Muscle layer of colon (tissue), 2 donors: ENCODE data around the gene VTN.

Source experiments
- H3K27ac ChIP-seq: one replicate; pipeline ENCODE4 v1.7.0; 2013; ENCODE audit warnings: low read depth, mild to moderate bottlenecking, low read length, moderate library complexity
- H3K27me3 ChIP-seq, 2 donors: one replicate each; pipeline ENCODE4 v1.7.0; 2013; ENCODE audit warnings: low read length in 2 of 2, mild to moderate bottlenecking in 2 of 2; ENCODE audit not compliant: insufficient read depth in 2 of 2, control insufficient read depth in 1 of 2
- H3K36me3 ChIP-seq: one replicate; pipeline ENCODE4 v1.7.0; 2013; ENCODE audit warnings: mild to moderate bottlenecking, low read length; ENCODE audit not compliant: insufficient read depth
- H3K4me1 ChIP-seq: one replicate; pipeline ENCODE4 v1.7.0; 2013; ENCODE audit warnings: mild to moderate bottlenecking, low read length; ENCODE audit not compliant: insufficient read depth
- H3K4me3 ChIP-seq, 2 donors: one replicate each; pipeline ENCODE4 v1.7.0; 2013; ENCODE audit warnings: low read length in 2 of 2, low read depth in 1 of 2, mild to moderate bottlenecking in 1 of 2, moderate library complexity in 1 of 2
- H3K9ac ChIP-seq: one replicate; pipeline ENCODE4 v1.7.0; 2013; ENCODE audit warnings: low read length
- H3K9me3 ChIP-seq: one replicate; pipeline ENCODE4 v1.7.0; 2013; ENCODE audit warnings: mild to moderate bottlenecking, low read length
- donor health status: abdominal sarcoma.
- donor health status: Adenocarcinoma of cecum.

VTN gene, protein sequence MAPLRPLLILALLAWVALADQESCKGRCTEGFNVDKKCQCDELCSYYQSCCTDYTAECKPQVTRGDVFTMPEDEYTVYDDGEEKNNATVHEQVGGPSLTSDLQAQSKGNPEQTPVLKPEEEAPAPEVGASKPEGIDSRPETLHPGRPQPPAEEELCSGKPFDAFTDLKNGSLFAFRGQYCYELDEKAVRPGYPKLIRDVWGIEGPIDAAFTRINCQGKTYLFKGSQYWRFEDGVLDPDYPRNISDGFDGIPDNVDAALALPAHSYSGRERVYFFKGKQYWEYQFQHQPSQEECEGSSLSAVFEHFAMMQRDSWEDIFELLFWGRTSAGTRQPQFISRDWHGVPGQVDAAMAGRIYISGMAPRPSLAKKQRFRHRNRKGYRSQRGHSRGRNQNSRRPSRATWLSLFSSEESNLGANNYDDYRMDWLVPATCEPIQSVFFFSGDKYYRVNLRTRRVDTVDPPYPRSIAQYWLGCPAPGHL

DNA sequence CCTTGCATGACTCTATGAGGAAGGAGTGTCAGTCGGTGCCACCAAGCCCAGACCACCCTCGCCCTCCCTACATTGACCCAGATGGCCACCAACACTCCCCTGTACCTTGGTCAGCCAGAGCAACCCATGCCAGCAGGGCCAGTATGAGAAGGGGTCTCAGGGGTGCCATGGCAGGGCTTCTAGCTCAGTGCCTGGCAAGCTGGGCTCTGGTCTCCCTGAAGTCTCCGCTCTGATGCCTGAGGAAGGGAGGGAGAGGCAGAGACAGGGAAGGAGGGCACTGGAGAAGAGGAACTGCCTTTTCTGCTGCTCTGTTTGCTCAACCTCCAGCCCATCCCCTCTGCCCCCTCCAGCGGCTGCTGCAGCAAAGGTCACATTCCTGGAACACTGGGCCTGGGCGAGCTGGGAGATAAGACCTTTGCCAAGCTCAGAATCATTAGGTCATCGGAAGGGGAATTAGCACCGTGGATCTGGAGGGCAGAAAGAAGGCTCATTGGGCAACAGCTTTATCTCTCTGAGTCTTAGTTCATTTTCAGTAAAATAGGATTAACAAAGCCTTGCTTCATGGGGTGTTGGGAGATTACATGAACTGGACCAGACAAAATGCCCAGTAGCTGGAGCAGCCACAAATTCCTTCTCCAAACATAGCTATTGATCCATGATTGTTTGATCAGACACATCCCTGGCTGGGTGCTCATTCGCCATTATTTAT is at the start of gene VTN:
VTN (minus strand) TSS at position 273 of the 709 bp plus-strand sequence; CDS start at position 169, 104 bp downstream.
- Histone ChIP-seq H3K36me3 (no peaks in the 10 kb centered on the region), H3K27ac (peak within 1 kb of the TSS; percentile 48), H3K4me1 (peaks cover 18% of the 10 kb centered on the region), H3K4me3 (peak within 1 kb of the TSS; percentile 20 to 65), H3K9me3 (no peaks in the 10 kb centered on the region), H3K9ac (no peak within 1 kb of the TSS), H3K27me3 (no peaks in the 10 kb centered on the region)

DNA sequence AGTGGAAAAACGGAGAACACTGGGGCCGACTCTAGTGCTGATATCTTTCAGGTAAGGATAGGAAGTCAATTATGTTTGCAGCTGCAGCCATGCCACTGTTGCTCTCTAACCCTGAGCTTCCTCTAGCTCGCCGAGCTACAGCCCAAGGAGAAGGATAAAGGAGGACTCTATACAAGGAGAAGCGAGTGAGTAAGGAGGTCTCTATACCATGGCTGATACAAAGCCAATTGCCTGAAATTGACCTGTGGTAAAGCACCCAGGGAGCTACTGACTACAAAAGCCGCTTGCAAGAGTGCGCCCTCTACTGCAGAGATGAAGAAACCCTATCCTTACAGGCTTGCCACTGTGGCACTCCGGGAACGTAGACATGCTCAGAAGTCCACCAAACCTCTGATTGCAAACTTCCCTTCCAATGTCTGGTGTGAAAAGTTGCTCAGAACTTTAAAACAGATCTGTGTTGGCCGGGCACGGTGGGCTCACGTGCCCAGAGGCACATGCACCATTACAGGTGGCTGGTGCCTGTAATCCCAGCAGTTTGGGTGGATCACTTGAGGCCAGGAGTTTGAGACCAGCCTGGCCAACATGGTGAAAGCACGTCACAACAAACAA is 46.7 kb upstream of the VTN start:
- no peaks in the 10 kb centered on the region for H3K4me1 ChIP-seq

DNA sequence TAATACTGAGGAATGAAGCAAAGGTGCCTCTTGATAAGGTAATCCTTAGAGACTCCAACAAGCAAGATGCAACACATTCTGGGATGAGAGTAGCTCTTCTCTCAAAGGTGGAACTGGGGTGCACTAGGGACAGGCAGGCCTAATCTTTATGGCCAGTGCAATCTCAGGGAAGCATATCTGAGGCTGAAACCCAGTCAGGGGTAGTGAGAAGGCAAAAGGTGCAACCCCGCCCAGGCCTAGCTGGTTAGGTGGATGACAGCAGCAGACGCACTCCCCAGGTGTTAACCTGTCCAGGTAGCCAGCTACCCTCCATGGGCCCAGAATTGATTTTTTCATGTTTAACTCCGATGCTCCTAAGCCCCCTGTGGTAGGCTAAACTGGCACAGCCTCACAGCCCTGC is 45.8 kb upstream of the VTN start:
- Histone ChIP-seq H3K9me3 (no peaks in the 10 kb centered on the region), H3K4me1 (no peaks in the 10 kb centered on the region), H3K36me3 (no peaks in the 10 kb centered on the region), H3K27ac (no peak overlapping the region), H3K9ac (no peak overlapping the region), H3K27me3 (no peaks in the 10 kb centered on the region), H3K4me3 (no peak overlapping the region)

More for the DNA sequence above, 46.7 kb upstream of the VTN start:
- H3K4me3 ChIP-seq: no peak overlapping the region
- H3K9me3 ChIP-seq: no peaks in the 10 kb centered on the region
- H3K9ac ChIP-seq: no peak overlapping the region
- no peaks in the 10 kb centered on the region for H3K36me3 ChIP-seq
- no peak overlapping the region for H3K27ac ChIP-seq
- H3K27me3 ChIP-seq: no peaks in the 10 kb centered on the region

DNA sequence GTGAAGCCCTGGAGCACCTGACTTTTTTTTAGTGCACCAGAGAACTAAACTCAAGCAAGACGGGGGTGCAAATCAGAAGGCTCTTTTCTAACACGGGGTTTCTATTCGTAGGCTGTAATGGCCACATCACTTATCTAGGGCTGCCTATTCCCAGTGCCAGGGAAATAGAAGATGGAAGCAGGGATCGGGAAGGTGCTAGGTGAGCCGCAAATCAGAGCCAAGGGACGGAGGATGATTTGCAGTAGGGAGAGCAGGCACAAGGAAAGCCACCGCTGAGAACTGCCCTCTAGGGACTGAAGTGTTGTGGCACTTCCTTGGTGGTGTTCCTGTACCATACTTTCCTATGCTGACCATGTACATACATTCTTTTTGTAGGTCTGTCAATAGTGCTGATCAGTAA is 43.7 kb upstream of the VTN start:
- no peaks in the 10 kb centered on the region for H3K36me3 ChIP-seq
- no peaks in the 10 kb centered on the region for H3K9me3 ChIP-seq
- H3K27me3 ChIP-seq: no peaks in the 10 kb centered on the region
- no peak overlapping the region for H3K9ac ChIP-seq
- no peak overlapping the region for H3K27ac ChIP-seq
- no peaks in the 10 kb centered on the region for H3K4me1 ChIP-seq
- no peak overlapping the region for H3K4me3 ChIP-seq

DNA sequence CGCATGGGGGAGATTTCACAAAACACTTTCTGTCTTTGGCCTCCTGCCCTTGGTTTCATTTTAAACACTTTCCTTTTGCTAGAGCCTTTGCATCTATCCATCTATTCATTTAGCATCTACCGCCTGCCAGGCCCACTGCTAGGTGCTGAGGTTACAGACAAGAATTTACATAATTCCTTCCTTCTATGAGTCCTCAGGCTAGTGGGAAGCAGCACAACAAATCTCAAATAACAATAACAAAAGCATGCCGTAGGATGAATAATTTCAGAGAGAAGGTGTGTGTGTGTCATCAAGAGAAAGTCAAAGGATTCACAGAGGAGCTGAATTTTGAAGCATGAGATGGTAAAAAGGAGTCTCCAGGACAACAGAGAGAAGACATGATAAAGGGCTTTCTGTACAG is 42.0 kb upstream of the VTN start:
- no peaks in the 10 kb centered on the region for H3K36me3 ChIP-seq
- no peaks in the 10 kb centered on the region for H3K27me3 ChIP-seq
- no peak overlapping the region for H3K4me3 ChIP-seq
- no peak overlapping the region for H3K27ac ChIP-seq
- no peaks in the 10 kb centered on the region for H3K4me1 ChIP-seq
- no peak overlapping the region for H3K9ac ChIP-seq
- H3K9me3 ChIP-seq: no peaks in the 10 kb centered on the region

DNA sequence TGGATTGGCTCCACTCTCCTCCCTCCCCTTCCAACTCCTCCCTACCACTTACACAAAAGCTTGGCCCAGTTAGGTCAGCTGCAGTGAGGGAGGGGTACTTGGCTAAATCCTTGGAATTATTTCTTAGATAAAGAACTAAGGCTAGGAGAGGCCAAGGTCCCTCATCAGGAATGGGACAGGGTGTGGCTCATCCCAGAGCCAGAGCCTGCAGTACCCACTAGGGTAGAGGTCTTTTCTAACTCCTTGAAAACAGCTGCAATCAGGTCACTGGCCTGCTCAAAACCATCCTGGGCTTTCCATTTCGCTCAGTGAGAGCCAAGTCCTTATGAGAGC is 37.8 kb upstream of the VTN start:
- Histone ChIP-seq H3K4me1 (peaks cover 19% of the 10 kb centered on the region), H3K9ac (no peak overlapping the region), H3K36me3 (peaks cover 1% of the 10 kb centered on the region), H3K27me3 (no peaks in the 10 kb centered on the region), H3K4me3 (no peak overlapping the region), H3K9me3 (no peaks in the 10 kb centered on the region), H3K27ac (no peak overlapping the region)

DNA sequence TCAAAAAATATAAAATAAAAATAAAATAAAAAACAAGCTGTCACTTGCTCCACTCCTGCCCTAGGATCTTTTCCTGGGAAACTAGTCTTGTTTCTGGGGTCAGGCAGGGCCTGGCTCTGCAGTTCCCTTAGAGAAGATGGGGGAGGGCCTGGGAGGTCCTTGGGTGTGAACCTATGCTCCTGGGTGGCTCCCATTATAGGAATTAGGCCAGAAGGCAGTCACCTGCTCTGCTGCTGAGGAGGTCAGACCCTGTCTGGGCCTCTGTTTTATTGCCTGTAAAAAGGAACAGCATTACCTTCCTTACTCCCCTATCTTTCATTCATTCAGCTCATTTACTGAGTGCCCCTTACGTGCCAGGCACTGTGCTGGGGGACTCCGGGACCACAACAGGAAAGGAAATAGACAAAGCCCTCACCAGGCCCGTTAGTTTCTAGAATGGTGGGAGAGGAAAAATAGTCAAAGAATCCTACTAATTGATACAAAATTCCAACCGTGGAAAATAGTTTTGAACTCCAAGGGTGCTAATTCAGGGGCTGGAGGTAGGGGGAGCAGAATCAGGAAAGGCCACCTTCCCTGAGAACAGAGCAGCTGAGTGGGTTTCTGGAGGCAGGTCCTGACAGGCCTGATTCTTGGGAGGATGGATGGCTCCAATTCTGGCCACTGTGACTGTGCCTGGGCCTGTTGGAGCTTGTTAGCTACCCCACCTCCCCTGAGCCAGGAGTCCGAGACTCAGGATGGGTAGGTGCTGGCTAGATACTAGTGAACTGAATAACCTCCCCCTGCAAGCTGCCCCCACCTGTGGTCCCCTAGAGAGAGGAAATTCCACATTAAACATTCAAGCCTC is 37.2 kb upstream of the VTN start:
- peaks cover 19% of the 10 kb centered on the region for H3K4me1 ChIP-seq
- H3K36me3 ChIP-seq: peaks cover 5% of the 10 kb centered on the region
- no peak overlapping the region for H3K27ac ChIP-seq
- H3K27me3 ChIP-seq: no peaks in the 10 kb centered on the region
- no peaks in the 10 kb centered on the region for H3K9me3 ChIP-seq
- no peak overlapping the region for H3K9ac ChIP-seq
- H3K4me3 ChIP-seq: no peak overlapping the region

DNA sequence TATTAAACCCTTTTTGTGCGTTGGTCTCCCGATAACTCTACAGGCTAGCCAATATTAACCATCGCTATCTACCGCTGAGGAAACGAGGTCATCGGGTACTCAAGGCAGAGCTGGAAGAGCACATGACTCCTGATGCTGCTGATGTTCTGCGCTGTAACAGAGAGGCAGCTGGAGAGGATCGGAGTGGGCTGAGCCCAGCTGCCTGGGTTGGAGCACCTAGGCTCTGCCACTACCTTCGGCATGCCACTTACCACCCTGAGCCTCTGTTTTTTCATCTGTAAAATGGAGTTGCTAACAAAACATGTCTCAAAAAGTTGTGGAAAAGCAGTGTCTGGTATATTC is 36.3 kb upstream of the VTN start:
- Histone ChIP-seq H3K4me1 (peaks cover 19% of the 10 kb centered on the region), H3K4me3 (peak overlapping the region; percentile 81 to 82), H3K36me3 (peaks cover 13% of the 10 kb centered on the region), H3K9ac (no peak overlapping the region), H3K9me3 (no peaks in the 10 kb centered on the region), H3K27me3 (no peaks in the 10 kb centered on the region), H3K27ac (no peak overlapping the region)

DNA sequence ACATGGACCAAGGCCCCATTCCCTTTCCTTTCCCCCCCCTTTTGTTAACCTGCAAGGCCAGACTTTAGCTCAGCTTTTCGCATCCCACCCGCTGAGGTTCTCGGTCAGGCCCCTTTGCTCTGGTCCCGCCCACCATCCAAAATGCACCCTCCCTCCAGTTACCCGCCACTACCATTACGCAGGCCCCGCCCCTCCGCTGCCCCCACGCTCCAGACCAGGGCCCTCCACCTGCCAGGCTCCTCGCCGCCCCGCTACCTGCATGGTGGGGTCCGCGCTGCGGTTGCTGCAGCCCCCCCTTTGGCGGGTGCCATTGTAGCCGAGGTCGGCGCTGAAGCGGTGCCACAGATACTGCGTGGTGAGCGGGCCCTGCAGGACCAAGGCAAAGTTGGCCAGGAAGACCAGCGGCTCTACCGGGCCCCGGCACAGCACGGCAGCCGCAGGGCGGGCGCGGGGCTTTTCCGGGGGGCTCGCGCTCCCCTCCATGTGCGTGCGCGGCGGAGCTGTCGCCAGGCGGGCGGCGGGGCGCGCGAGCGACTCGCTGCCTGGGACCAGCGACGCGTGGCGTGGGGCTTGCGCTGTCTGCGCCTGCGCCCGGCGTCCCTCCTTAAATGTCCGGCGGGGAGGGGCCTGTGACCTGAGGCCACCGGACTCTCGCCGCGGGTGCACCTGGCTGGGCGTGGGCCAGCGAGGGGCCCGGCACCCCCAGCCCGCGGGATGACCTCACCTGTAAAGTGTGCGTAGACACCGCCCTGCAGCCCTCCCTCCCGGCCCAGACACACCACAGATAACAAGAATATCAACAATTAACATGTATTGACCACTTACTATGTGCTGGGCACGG is 35.7 kb upstream of the VTN start, which contains the start of gene SLC46A1:
SLC46A1 (minus strand) TSS at position 581 of the 841 bp plus-strand sequence; CDS start at position 483, 98 bp downstream.
- Histone ChIP-seq H3K36me3 (peaks cover 13% of the 10 kb centered on the region), H3K9me3 (no peaks in the 10 kb centered on the region), H3K4me1 (peaks cover 19% of the 10 kb centered on the region), H3K4me3 (peak within 1 kb of the TSS; percentile 81 to 82), H3K27me3 (no peaks in the 10 kb centered on the region), H3K9ac (no peak within 1 kb of the TSS), H3K27ac (peak within 1 kb of the TSS; percentile 55)

DNA sequence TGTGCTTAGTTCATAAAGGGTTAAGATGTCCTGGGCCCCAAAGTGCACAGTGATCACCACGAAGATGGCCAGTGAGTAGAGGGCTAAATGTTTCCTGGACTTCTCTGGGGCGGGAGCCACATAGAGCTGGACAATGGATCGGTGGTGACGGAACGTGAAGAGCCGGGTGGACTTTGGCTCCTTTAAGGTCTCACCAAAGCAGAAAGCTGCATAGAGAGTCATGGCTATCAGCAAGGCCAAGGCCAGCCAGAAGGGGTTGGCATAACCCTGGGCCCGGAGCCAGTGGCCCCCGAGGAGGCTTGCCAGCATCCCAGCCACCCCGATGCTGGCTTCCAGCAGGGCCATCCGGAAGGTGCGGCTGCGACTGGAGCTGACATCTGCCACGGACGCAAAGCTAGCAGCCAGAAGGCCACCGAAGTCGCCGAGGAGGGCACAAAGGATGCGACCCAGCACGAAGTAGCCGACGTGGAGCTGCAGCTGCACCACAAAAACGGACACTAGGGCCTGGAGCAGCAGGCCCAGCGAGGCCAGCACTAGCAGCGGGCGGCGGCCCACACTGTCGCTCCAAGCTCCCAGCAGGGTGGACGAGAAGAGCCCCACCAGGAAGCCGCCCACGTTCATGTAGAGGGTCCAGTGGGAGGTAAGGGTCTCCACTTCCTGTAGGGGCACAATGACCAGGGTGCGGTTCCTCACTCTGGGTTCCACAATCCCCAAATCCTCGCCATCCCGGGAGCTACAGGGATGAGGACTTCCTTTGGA is 34.9 kb upstream of the VTN start:
- Histone ChIP-seq H3K9me3 (no peaks in the 10 kb centered on the region), H3K9ac (no peak overlapping the region), H3K27me3 (no peaks in the 10 kb centered on the region), H3K27ac (no peak overlapping the region), H3K4me3 (peak overlapping the region; percentile 81 to 82), H3K36me3 (peaks cover 13% of the 10 kb centered on the region), H3K4me1 (peaks cover 19% of the 10 kb centered on the region)
